ENCODE data around the gene IFNA14.
"Not testable (repeated sequence)": the region's sequence is repeated elsewhere in the genome, so short reads cannot be mapped to it uniquely, and the experiment has no call there.

IFNA14 gene

GRCh38 chr9:21210311-21210710 lies 29.5 kb downstream of the IFNA14 start:
- Histone ChIP-seq H3K4me3 (ENCODE audit: low read length) (no peak overlapping the region), H4K20me1 (ENCODE audit: insufficient read depth, low read length) (no peaks in the 10 kb centered on the region), H2AFZ (ENCODE audit: low read length) (no peak overlapping the region), H3F3A (ENCODE audit: insufficient read depth, low read length) (no peaks in the 10 kb centered on the region), H3K9ac (ENCODE audit: low read length) (no peak overlapping the region), H3K36me3 (replicated peaks; ENCODE audit: insufficient read depth, low read length) (no peaks in the 10 kb centered on the region), H3K4me1 (ENCODE audit: low read length) (no peaks in the 10 kb centered on the region), H3K9me2 (replicated peaks; ENCODE audit: insufficient read depth, low read length) (no peaks in the 10 kb centered on the region), H3K79me2 (ENCODE audit: low read length) (no peaks in the 10 kb centered on the region), H3K27ac (ENCODE audit: low read length) (no peak overlapping the region), H3K4me2 (ENCODE audit: low read depth, low read length) (no peak overlapping the region), H3K27me3 (replicated peaks; ENCODE audit: insufficient read depth, low read length) (no peaks in the 10 kb centered on the region), H3K9me3 (replicated peaks; ENCODE audit: insufficient read depth, low read length) (no peaks in the 10 kb centered on the region)
- no peak for DNase-seq
- TF ChIP-seq EZH2phosphoT487 (IDR thresholded peaks at IDR 0.05; ENCODE audit: low read length) (no peak), CTCF (IDR thresholded peaks at IDR 0.05; ENCODE audit: low read length) (no peak), EZH2 (optimal IDR thresholded peaks at IDR 0.05; ENCODE audit: low read depth, low read length) (no peak)

DNA sequence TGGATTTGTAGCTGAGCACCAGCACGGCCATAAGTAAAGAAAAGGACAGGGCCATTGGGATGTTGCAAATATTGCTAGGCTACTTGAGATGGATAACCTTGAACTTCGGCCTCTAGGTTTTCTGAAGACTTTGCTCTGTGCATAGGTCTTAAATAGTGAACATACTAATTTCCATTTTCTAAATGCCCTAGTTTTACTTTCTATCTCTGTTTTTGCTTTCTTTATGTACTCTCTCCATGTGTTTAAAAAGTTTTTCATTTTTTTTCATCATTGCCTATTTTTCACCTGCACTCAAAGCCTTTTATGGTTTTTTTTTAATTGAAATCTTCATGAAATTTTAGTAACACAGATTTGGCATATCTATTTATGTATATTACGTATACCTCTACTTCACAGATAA lies 32.8 kb downstream of the IFNA14 start, which contains the start of gene IFNA10:
TSS of gene IFNA10 (minus strand) at position 101 of the 400 bp plus-strand sequence. CDS start at position 55, 46 bp downstream.
- not testable (repeated sequence) for H3K79me2 ChIP-seq (ENCODE audit: low read length); H3K27me3 ChIP-seq (replicated peaks; ENCODE audit: insufficient read depth, low read length); H4K20me1 ChIP-seq (ENCODE audit: insufficient read depth, low read length); H3K4me1 ChIP-seq (ENCODE audit: low read length); H3K27ac ChIP-seq (ENCODE audit: low read length); H3K9me3 ChIP-seq (replicated peaks; ENCODE audit: insufficient read depth, low read length); H3K4me2 ChIP-seq (ENCODE audit: low read depth, low read length); H2AFZ ChIP-seq (ENCODE audit: low read length); H3K9me2 ChIP-seq (replicated peaks; ENCODE audit: insufficient read depth, low read length); H3F3A ChIP-seq (ENCODE audit: insufficient read depth, low read length); H3K4me3 ChIP-seq (ENCODE audit: low read length); H3K9ac ChIP-seq (ENCODE audit: low read length); H3K36me3 ChIP-seq (replicated peaks; ENCODE audit: insufficient read depth, low read length); DNase-seq

DNA sequence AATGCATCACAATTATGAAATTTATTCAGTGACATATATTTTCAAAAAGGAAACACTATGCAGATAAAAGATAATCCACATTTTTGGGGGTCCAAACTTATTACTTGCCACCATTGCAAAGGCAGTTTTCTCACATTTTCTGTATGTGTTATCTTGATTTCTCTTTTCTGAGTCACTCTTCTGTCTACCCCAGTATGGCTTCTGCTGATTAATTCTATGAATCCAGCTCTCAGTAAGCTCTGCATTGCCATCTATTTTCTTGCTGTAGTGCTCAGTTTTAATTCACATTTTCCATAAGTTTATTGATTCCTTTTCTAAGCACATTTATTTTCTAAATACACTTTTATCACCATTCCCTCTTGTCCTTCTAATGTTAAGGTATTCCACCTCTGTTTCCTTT lies 34.6 kb downstream of the IFNA14 start:
- no peak overlapping the region for H3K27ac ChIP-seq (ENCODE audit: low read length)
- H3K4me3 ChIP-seq (ENCODE audit: low read length), result no peak overlapping the region
- no peaks in the 10 kb centered on the region for H3K9me3 ChIP-seq (replicated peaks; ENCODE audit: insufficient read depth, low read length)
- no peak overlapping the region for H3K9ac ChIP-seq (ENCODE audit: low read length)
- no peaks in the 10 kb centered on the region for H3K79me2 ChIP-seq (ENCODE audit: low read length)
- no peak for TF ChIP-seq EZH2 (optimal IDR thresholded peaks at IDR 0.05; ENCODE audit: low read depth, low read length)
- DNase-seq, result no peak
- no peaks in the 10 kb centered on the region for H3K4me1 ChIP-seq (ENCODE audit: low read length)
- H3K36me3 ChIP-seq (replicated peaks; ENCODE audit: insufficient read depth, low read length), result no peaks in the 10 kb centered on the region
- H3K4me2 ChIP-seq (ENCODE audit: low read depth, low read length), result no peak overlapping the region
- H3K9me2 ChIP-seq (replicated peaks; ENCODE audit: insufficient read depth, low read length), result no peaks in the 10 kb centered on the region
- no peaks in the 10 kb centered on the region for H3F3A ChIP-seq (ENCODE audit: insufficient read depth, low read length)
- no peaks in the 10 kb centered on the region for H3K27me3 ChIP-seq (replicated peaks; ENCODE audit: insufficient read depth, low read length)
- H4K20me1 ChIP-seq (ENCODE audit: insufficient read depth, low read length), result no peaks in the 10 kb centered on the region
- H2AFZ ChIP-seq (ENCODE audit: low read length), result no peak overlapping the region

- H3K36me3 ChIP-seq (replicated peaks; ENCODE audit: insufficient read depth, low read length); H3K4me1 ChIP-seq (ENCODE audit: low read length); H2AFZ ChIP-seq (ENCODE audit: low read length); H3K4me3 ChIP-seq (ENCODE audit: low read length); DNase-seq; H4K20me1 ChIP-seq (ENCODE audit: insufficient read depth, low read length); H3K4me2 ChIP-seq (ENCODE audit: low read depth, low read length); H3K79me2 ChIP-seq (ENCODE audit: low read length); H3K9ac ChIP-seq (ENCODE audit: low read length); H3K9me3 ChIP-seq (replicated peaks; ENCODE audit: insufficient read depth, low read length); H3K27ac ChIP-seq (ENCODE audit: low read length); H3K9me2 ChIP-seq (replicated peaks; ENCODE audit: insufficient read depth, low read length); H3K27me3 ChIP-seq (replicated peaks; ENCODE audit: insufficient read depth, low read length); H3F3A ChIP-seq (ENCODE audit: insufficient read depth, low read length): not testable (repeated sequence)
Measured at GRCh38 chr9:21202105-21202504, 37.7 kb downstream of the IFNA14 start, which contains the start of gene IFNA7. Gene IFNA7, minus strand, starts transcription at chr9:21202205. Its CDS starts 40 bp downstream, at chr9:21202165.
